PC-9 (cell line): ENCODE results near the gene TRPV2.

Source experiments
- EZH2 ChIP-seq: fragments of 200-600 bp; sonication (generic); IDR thresholded peaks from 2 replicates; pipeline ENCODE4 v1.8.0; 2017; ENCODE audit warnings: antibody characterized with exemption, low read depth
- TF ChIP-seq, protein P1 (sequence below): fragments of 200-600 bp; sonication (generic); conservative IDR thresholded peaks from 2 replicates; pipeline ENCODE4 v1.6.1; 2017; ENCODE audit warnings: mixed run types, antibody characterized with exemption, mild to moderate bottlenecking, moderate library complexity

DNA sequence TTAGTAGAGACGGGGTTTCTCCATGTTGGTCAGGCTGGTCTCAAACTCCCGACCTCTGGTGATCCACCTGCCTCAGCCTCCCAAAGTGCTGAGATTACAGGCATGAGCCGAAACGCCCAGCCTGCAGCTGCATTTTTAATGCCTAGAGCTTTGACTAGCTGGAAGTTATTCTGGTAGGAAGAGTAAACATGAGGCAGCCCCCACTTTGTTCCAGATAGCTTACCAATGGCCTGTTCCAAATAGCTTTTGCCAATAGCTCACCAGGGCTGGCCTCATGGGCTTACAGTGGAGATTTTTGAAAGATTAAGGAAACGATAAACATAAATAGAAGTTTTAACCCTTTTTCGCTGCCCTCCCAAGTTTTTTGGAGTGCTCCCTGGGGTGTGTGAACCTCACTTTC, 9.8 kb downstream of the TRPV2 start:
- TF ChIP-seq, protein P1, sequence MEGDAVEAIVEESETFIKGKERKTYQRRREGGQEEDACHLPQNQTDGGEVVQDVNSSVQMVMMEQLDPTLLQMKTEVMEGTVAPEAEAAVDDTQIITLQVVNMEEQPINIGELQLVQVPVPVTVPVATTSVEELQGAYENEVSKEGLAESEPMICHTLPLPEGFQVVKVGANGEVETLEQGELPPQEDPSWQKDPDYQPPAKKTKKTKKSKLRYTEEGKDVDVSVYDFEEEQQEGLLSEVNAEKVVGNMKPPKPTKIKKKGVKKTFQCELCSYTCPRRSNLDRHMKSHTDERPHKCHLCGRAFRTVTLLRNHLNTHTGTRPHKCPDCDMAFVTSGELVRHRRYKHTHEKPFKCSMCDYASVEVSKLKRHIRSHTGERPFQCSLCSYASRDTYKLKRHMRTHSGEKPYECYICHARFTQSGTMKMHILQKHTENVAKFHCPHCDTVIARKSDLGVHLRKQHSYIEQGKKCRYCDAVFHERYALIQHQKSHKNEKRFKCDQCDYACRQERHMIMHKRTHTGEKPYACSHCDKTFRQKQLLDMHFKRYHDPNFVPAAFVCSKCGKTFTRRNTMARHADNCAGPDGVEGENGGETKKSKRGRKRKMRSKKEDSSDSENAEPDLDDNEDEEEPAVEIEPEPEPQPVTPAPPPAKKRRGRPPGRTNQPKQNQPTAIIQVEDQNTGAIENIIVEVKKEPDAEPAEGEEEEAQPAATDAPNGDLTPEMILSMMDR, result no peak
- TF ChIP-seq EZH2, result no peak
